GM12874 (cell line): Measurements from ENCODE around the gene NCAPG2.

Source experiments
- CTCF ChIP-seq: IDR thresholded peaks from 2 replicates; pipeline ENCODE4 v1.5.1; 2011; ENCODE audit warnings: low read depth, mild to moderate bottlenecking, control low read depth, low read length, moderate library complexity; ENCODE audit not compliant: insufficient read depth

Gene NCAPG2

GRCh38 chr7:158588878-158589442, 115.6 kb downstream of the NCAPG2 start:
- no peak for TF ChIP-seq CTCF

GRCh38 chr7:158588085-158588877, 116.3 kb downstream of the NCAPG2 start:
- no peak for TF ChIP-seq CTCF

- TF ChIP-seq CTCF, result no peak
These were observed 117.2 kb downstream of the NCAPG2 start, which contains the start of gene PTPRN2 for GRCh38 chr7:158587162-158588084. Gene PTPRN2, minus strand, starts transcription at chr7:158587823.

GRCh38 chr7:158586499-158587161, 118.0 kb downstream of the NCAPG2 start:
- TF ChIP-seq CTCF, result no peak

- no peak for TF ChIP-seq CTCF
These were observed 118.7 kb downstream of the NCAPG2 start for GRCh38 chr7:158585721-158586498.

- TF ChIP-seq CTCF, result no peak
These were observed 120.2 kb downstream of the NCAPG2 start for GRCh38 chr7:158584407-158584806.
